ENCODE data around the gene TSGA10IP.
A peak's percentile ranks its signal among the peaks of the same experiment; 100 is the strongest.

The TSGA10IP gene

DNA sequence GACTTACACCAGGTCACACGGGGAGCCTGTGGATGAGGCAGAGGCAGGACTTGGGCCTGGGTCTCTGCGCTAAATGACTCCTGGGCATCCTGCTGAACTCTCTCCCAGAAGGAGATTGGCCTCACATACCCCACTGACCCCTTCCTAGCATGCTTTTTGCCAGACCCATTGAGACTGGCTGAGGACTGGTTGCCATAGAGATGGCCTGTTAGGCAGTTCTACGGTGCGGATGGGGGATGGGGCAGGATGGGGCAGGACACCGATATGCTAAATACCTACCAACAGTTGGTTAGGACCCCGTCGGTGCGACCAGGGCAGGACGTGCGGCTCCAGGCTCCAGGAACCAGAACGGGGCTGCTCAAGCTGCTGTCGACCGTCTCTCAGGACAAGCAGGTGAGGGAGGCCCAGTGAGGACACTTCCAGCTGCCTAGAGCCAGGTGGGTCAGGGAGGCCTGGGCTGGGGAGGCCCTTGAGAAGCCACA, at the start of gene TSGA10IP:
Gene TSGA10IP, plus strand, starts transcription at position 51 of the 482 bp plus-strand sequence. Its CDS starts 196 bp downstream, at position 247.
- H3K4me3 ChIP-seq (ENCODE audit: low read depth, low read length), result no peak within 1 kb of the TSS

GRCh38 chr11:65895482-65895981, 49.7 kb upstream of the TSGA10IP start:
- TF ChIP-seq, protein P1, sequence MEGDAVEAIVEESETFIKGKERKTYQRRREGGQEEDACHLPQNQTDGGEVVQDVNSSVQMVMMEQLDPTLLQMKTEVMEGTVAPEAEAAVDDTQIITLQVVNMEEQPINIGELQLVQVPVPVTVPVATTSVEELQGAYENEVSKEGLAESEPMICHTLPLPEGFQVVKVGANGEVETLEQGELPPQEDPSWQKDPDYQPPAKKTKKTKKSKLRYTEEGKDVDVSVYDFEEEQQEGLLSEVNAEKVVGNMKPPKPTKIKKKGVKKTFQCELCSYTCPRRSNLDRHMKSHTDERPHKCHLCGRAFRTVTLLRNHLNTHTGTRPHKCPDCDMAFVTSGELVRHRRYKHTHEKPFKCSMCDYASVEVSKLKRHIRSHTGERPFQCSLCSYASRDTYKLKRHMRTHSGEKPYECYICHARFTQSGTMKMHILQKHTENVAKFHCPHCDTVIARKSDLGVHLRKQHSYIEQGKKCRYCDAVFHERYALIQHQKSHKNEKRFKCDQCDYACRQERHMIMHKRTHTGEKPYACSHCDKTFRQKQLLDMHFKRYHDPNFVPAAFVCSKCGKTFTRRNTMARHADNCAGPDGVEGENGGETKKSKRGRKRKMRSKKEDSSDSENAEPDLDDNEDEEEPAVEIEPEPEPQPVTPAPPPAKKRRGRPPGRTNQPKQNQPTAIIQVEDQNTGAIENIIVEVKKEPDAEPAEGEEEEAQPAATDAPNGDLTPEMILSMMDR (IDR thresholded peaks at IDR 0.05; ENCODE audit: low read depth, low read length), result no peak
- peak overlapping the region; percentile 93 for H3K4me3 ChIP-seq (ENCODE audit: low read depth, low read length)

More for the DNA sequence above, at the start of gene TSGA10IP:
- TF ChIP-seq, protein P1 (IDR thresholded peaks at IDR 0.05; ENCODE audit: low read depth, low read length), result no peak

GRCh38 chr11:65896034-65896999, 49.0 kb upstream of the TSGA10IP start:
- H3K4me3 ChIP-seq (ENCODE audit: low read depth, low read length), result peak overlapping the region; percentile 93
- TF ChIP-seq, protein P1 (IDR thresholded peaks at IDR 0.05; ENCODE audit: low read depth, low read length), result no peak

- peak overlapping the region; percentile 93 for H3K4me3 ChIP-seq (ENCODE audit: low read depth, low read length)
- TF ChIP-seq, protein P1 (IDR thresholded peaks at IDR 0.05; ENCODE audit: low read depth, low read length), result no peak
Observed at GRCh38 chr11:65897020-65897471, 48.2 kb upstream of the TSGA10IP start.

DNA sequence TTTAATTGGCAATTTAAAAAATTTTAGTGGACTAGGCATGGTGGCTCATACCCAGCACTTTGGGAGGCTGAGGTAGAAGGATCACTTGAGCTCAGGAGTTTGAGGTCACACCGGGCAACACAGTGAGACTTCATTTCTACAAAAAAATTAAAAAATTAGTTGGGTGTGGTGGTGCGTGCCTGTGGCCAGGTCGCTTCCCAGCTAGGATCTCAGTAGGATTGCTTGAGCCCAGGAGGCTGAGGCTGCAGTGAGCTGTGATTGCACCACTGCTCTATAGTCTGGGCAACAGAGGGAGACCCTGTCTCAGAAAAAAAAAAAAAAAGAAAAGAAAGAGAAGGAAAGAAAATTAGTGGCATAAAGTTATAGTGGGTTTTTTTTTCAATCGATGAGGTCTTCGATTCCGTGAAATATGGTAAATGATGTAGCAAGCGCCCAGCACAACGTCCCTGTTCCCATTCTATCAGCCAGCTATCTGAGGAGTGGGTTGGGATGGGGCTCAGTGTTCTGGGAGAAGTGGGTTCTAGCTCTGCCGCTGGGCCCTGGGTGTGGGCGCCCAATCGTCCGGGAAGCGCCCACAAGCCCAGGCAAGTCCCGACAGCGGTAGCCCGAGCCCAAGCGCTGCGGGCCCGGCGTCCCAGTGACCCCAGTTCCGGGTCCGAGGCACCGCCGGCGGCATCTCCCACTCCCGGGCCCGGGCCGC, 46.5 kb upstream of the TSGA10IP start:
- TF ChIP-seq, protein P1 (IDR thresholded peaks at IDR 0.05; ENCODE audit: low read depth, low read length), result no peak
- H3K4me3 ChIP-seq (ENCODE audit: low read depth, low read length), result peak overlapping the region; percentile 93

DNA sequence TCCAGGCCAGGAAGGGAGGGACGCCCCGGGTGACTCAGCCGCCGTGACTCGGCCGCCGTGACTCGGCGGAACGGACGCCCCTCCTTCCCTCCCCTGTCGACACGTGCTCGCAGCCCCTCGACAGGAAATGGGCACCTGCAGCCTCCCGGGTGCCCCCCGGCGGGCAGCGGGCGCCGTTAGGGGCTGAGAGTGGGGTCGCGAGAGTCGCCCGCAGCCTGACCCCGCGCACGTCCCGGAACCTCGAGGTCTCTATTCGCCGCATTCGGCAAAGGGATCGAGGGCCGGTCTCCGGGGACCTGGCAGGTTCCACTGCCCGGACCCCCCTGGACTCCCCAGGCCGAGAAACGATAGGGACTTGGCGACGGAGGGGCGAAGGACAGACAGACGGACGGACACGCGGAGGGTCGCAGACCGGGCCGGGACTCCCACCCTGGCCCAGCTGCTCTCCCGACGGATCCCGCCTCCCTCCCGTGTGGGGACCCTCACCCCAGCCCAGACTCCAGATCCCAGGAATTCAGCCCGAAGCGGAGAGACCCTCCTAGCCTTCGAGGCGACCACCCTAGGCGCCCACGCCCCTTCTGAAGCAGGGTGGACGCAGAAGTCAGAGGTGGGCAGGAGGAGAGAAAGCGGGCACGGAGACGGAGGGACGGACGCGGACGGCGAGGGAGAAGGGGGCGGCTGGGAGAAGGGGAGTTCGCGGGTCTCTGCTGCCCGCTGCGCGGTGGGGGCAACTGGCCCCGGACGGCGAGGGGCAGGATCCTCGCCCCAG, 45.7 kb upstream of the TSGA10IP start:
- TF ChIP-seq, protein P1 (IDR thresholded peaks at IDR 0.05; ENCODE audit: low read depth, low read length), result no peak

More for the DNA sequence above, 45.7 kb upstream of the TSGA10IP start:
- peak overlapping the region; percentile 93 for H3K4me3 ChIP-seq (ENCODE audit: low read depth, low read length)
